SK-N-MC (cell line): ENCODE data around the gene ZBTB20.

Experiments
- EZH2 ChIP-seq: fragments of 200-600 bp; sonication (generic); IDR thresholded peaks from one replicate; pipeline ENCODE4 v1.6.1; 2017; ENCODE audit warnings: antibody characterized with exemption
- POLR2AphosphoS5 ChIP-seq: IDR thresholded peaks from 2 replicates; pipeline ENCODE4 v1.6.1; 2012; ENCODE audit warnings: mild to moderate bottlenecking, low read depth, low read length, borderline replicate concordance

DNA sequence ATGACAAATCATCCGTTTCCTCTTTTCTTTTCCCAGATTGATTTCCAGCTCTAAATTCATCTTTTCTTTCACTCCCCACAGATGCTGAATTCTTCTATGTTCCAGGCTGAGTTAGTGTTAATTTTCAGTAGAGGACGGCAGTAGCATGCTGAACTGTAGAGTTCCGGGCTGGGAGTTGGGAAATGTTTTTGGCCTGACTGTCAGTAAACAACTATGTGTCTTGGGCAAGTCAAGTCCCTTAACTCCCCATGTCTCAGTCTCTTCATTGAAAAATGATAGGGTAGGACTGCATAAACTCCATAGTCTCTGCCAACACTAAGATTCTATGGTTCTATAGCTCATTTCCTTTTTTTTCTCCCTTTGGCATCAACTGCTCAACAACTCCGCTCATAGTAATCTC lies 519.3 kb downstream of the ZBTB20 start:
- no peak for TF ChIP-seq EZH2
- no peak for TF ChIP-seq POLR2AphosphoS5
